ENCODE results near the gene RAMP2.

- TF ChIP-seq, protein P1, sequence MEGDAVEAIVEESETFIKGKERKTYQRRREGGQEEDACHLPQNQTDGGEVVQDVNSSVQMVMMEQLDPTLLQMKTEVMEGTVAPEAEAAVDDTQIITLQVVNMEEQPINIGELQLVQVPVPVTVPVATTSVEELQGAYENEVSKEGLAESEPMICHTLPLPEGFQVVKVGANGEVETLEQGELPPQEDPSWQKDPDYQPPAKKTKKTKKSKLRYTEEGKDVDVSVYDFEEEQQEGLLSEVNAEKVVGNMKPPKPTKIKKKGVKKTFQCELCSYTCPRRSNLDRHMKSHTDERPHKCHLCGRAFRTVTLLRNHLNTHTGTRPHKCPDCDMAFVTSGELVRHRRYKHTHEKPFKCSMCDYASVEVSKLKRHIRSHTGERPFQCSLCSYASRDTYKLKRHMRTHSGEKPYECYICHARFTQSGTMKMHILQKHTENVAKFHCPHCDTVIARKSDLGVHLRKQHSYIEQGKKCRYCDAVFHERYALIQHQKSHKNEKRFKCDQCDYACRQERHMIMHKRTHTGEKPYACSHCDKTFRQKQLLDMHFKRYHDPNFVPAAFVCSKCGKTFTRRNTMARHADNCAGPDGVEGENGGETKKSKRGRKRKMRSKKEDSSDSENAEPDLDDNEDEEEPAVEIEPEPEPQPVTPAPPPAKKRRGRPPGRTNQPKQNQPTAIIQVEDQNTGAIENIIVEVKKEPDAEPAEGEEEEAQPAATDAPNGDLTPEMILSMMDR (IDR thresholded peaks at IDR 0.05), result no peak
- TF ChIP-seq POLR2A (IDR thresholded peaks at IDR 0.05), result no peak
Observed at GRCh38 chr17:42760652-42761581, at the start of gene RAMP2.

Data from thyroid gland (tissue), 4 donors.